Inferior parietal cortex (tissue), 1 donor: ENCODE results near the gene ZNF583.
A peak's percentile ranks its signal among the peaks of the same experiment; 100 is the strongest.

Experiments used
- DNase-seq: peaks from one replicate; pipeline ENCODE4 v3.0.0-alpha.2; 2016; ENCODE audit errors: extremely low spot score

ZNF583 gene

GRCh38 chr19:56403764-56404704 lies at the start of gene ZNF583:
ZNF583 (plus strand) TSS chr19:56404332; CDS start chr19:56407115, 2,783 bp downstream.
- DNase-seq, result peak; percentile 92

GRCh38 chr19:56355517-56355916 lies 48.6 kb upstream of the ZNF583 start:
- no peak for DNase-seq

GRCh38 chr19:56356944-56357343 lies 47.2 kb upstream of the ZNF583 start:
- no peak for DNase-seq

GRCh38 chr19:56360841-56361240 lies 43.3 kb upstream of the ZNF583 start:
- DNase-seq, result no peak

- DNase-seq, result peak; percentile 84
Measured at GRCh38 chr19:56367829-56368711, 36.1 kb upstream of the ZNF583 start.

- no peak for DNase-seq
Measured at GRCh38 chr19:56369886-56370676, 34.1 kb upstream of the ZNF583 start.

GRCh38 chr19:56372281-56372680 lies 31.9 kb upstream of the ZNF583 start:
- no peak for DNase-seq

- no peak for DNase-seq
Measured at GRCh38 chr19:56377105-56377924, 26.8 kb upstream of the ZNF583 start.

- DNase-seq, result no peak
Measured at GRCh38 chr19:56383826-56384605, 20.1 kb upstream of the ZNF583 start.

- peak; percentile 97 for DNase-seq
Measured at GRCh38 chr19:56393119-56394012, 10.8 kb upstream of the ZNF583 start, which contains the start of gene ZNF582. ZNF582 (minus strand) TSS chr19:56393534; CDS start chr19:56391752, 1,782 bp downstream.

GRCh38 chr19:56398809-56399208 lies 5.3 kb upstream of the ZNF583 start:
- no peak for DNase-seq

GRCh38 chr19:56400485-56400884 lies 3.6 kb upstream of the ZNF583 start:
- no peak for DNase-seq

- DNase-seq, result no peak
Measured at GRCh38 chr19:56403261-56403660, 871 bp upstream of the ZNF583 start.

- no peak for DNase-seq
Measured at GRCh38 chr19:56404705-56405056, 549 bp downstream of the ZNF583 start.

- no peak for DNase-seq
Measured at GRCh38 chr19:56405062-56405461, 930 bp downstream of the ZNF583 start.

- DNase-seq, result no peak
Measured at GRCh38 chr19:56423276-56423984, 19.3 kb downstream of the ZNF583 start.

GRCh38 chr19:56423985-56424353 lies 19.8 kb downstream of the ZNF583 start:
- no peak for DNase-seq

- DNase-seq, result no peak
Measured at GRCh38 chr19:56441206-56441792, 37.2 kb downstream of the ZNF583 start.
